Activated B cell treated with CpG ODN at 0.5 μM for 24 hours (primary cell): ENCODE results near the gene PRR15. TPM values are rescaled to one million over a fixed set of nuclear protein-coding genes. Genes with fewer than 3 reads are reported as not detected.

Experiments
- ATAC-seq: fragments of 200-7000 bp; cut with Tn5 transposase; one replicate; pipeline ENCODE4 v1.10.0; 2021; ENCODE audit warnings: low read depth, mild to moderate bottlenecking, moderate library complexity
- CTCF ChIA-PET: fragments of 350-600 bp; sonication (Branson Sonifier 250); formaldehyde crosslinking; loops from one replicate; lab custom pipeline; 2021; ENCODE audit warnings: antibody characterized with exemption; lab: Charles Lee
- POLR2A ChIA-PET: fragments of 350-600 bp; sonication (Branson Sonifier 250); formaldehyde crosslinking; loops from one replicate; lab custom pipeline; 2021; ENCODE audit warnings: antibody characterized with exemption; lab: Charles Lee
- DNase-seq: peaks from one replicate; pipeline ENCODE4 v3.0.0; 2022
- H3K27ac Mint-ChIP-seq: one replicate; pipeline ENCODE4 v1.8.0; 2020; ENCODE audit warnings: mixed read lengths
- H3K27me3 Mint-ChIP-seq: one replicate; pipeline ENCODE4 v1.8.0; 2021; ENCODE audit warnings: mixed read lengths
- H3K36me3 Mint-ChIP-seq: one replicate; pipeline ENCODE4 v1.8.0; 2021; ENCODE audit warnings: low read depth, mixed read lengths
- H3K4me1 Mint-ChIP-seq: one replicate; pipeline ENCODE4 v1.8.0; 2021; ENCODE audit warnings: mixed read lengths
- H3K4me3 Mint-ChIP-seq: one replicate; pipeline ENCODE4 v1.8.0; 2020; ENCODE audit warnings: mild to moderate bottlenecking, mixed read lengths
- H3K9me3 Mint-ChIP-seq: one replicate; pipeline ENCODE4 v1.8.0; 2020; ENCODE audit warnings: mixed read lengths
- intact Hi-C: fragments of 100-400 bp; cut with micrococcal nuclease; formaldehyde crosslinking; loops from one replicate; pipeline ENCODE4 v1.15.1; 2024
- total RNA-seq: library from RNA; stranded (reverse); gene quantifications from 2 replicates; pipeline ENCODE4 v1.2.3, GENCODE V29; 2022
- TF ChIP-seq, protein P1 (sequence below): fragments of 200-600 bp; IDR thresholded peaks from one replicate; pipeline ENCODE4 v1.8.0; 2022; ENCODE audit warnings: antibody characterized with exemption, mild to moderate bottlenecking

The PRR15 gene
- total RNA-seq, 1 donor from 2014 or later = not detected

GRCh38 chr7:29612596-29612995 lies 49.0 kb downstream of the PRR15 start:
- CTCF ChIA-PET = no interaction called here
- no peaks in the 10 kb centered on the region for H3K4me1 Mint-ChIP-seq
- H3K27me3 Mint-ChIP-seq = peaks cover 7% of the 10 kb centered on the region
- no peak overlapping the region for H3K4me3 Mint-ChIP-seq
- no peak overlapping the region for H3K27ac Mint-ChIP-seq
- intact Hi-C loops = no loop called here
- no peaks in the 10 kb centered on the region for H3K36me3 Mint-ChIP-seq
- no peak for ATAC-seq
- no peaks in the 10 kb centered on the region for H3K9me3 Mint-ChIP-seq
- TF ChIP-seq, protein P1, sequence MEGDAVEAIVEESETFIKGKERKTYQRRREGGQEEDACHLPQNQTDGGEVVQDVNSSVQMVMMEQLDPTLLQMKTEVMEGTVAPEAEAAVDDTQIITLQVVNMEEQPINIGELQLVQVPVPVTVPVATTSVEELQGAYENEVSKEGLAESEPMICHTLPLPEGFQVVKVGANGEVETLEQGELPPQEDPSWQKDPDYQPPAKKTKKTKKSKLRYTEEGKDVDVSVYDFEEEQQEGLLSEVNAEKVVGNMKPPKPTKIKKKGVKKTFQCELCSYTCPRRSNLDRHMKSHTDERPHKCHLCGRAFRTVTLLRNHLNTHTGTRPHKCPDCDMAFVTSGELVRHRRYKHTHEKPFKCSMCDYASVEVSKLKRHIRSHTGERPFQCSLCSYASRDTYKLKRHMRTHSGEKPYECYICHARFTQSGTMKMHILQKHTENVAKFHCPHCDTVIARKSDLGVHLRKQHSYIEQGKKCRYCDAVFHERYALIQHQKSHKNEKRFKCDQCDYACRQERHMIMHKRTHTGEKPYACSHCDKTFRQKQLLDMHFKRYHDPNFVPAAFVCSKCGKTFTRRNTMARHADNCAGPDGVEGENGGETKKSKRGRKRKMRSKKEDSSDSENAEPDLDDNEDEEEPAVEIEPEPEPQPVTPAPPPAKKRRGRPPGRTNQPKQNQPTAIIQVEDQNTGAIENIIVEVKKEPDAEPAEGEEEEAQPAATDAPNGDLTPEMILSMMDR = no peak
- POLR2A ChIA-PET = no interaction called here
- no peak for DNase-seq

DNA sequence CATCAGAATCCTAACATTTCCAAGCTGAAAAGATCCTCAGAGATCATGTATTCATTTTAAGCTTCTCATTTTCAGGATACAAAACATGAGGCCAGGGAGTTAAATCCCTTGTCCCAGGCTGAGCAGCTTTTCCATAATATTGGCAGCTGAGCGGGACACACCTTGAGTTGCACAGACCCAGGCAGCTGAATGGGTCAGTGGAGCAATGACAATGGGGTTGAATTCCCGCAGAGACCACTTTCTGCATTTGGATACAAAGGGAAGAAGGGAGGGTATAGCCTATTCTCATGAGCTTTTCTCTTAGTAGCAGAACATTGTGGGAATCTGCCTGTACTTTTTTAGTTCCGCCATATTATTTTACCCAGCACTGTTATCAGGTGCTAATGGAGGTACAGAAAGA lies 49.5 kb downstream of the PRR15 start:
- intact Hi-C loops = no loop called here
- no peak overlapping the region for H3K27ac Mint-ChIP-seq
- ChIA-PET CTCF (no interaction called here), POLR2A (no interaction called here)
- H3K9me3 Mint-ChIP-seq = no peaks in the 10 kb centered on the region
- H3K27me3 Mint-ChIP-seq = peaks cover 7% of the 10 kb centered on the region
- H3K36me3 Mint-ChIP-seq = no peaks in the 10 kb centered on the region
- no peaks in the 10 kb centered on the region for H3K4me1 Mint-ChIP-seq
- H3K4me3 Mint-ChIP-seq = no peak overlapping the region
- ATAC-seq (no peak), DNase-seq (no peak)
- TF ChIP-seq, protein P1 = no peak

DNA sequence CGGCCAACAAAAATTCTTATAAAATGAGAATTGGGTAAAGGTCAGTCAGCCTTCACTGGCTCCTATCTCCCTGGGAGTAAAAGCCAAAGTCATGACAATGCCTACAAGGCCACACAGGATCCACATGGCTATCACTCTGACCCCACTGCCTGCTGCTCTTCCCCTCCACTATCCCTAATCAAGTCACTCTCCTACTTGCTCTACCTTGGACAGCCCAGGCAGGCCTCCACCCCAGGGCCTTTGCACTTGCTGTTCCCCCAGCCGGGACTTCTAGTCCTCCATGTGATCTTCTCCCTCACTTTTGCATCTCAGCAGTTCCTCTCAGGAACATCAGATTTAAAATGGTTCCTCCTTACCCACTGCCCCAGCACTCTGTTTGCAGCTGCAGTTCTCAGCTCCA lies 50.6 kb downstream of the PRR15 start:
- no peak overlapping the region for H3K4me3 Mint-ChIP-seq
- H3K27ac Mint-ChIP-seq = no peak overlapping the region
- ATAC-seq = no peak
- DNase-seq = no peak
- peaks cover 7% of the 10 kb centered on the region for H3K27me3 Mint-ChIP-seq
- ChIA-PET POLR2A (no interaction called here), CTCF (no interaction called here)
- H3K4me1 Mint-ChIP-seq = no peaks in the 10 kb centered on the region
- H3K36me3 Mint-ChIP-seq = no peaks in the 10 kb centered on the region
- intact Hi-C loops = no loop called here
- TF ChIP-seq, protein P1 = no peak
- no peaks in the 10 kb centered on the region for H3K9me3 Mint-ChIP-seq

Other genes with a start within 250 kb of the PRR15 start
- gene WIPF3, start 242.7 kb downstream of the PRR15 start, total RNA-seq = not detected in 2 replicates